ENCODE measurements around the gene NKD2.

GRCh38 chr5:1088031-1088430 is 79.4 kb downstream of the NKD2 start:
- TF ChIP-seq RCOR1 (IDR thresholded peaks at IDR 0.05; ENCODE audit: insufficient replicate concordance, low read length) (no peak), USF2 (IDR thresholded peaks at IDR 0.05; ENCODE audit: low read depth, low read length) (no peak), CTCF (conservative IDR thresholded peaks at IDR 0.05; ENCODE audit: low read depth, low read length) (no peak), POLR2A (IDR thresholded peaks at IDR 0.05; ENCODE audit: low read depth, low read length) (no peak), RAD21 (IDR thresholded peaks at IDR 0.05; ENCODE audit: low read length) (no peak), ELK1 (IDR thresholded peaks at IDR 0.05; ENCODE audit: borderline replicate concordance, low read depth, low read length) (no peak), MXI1 (IDR thresholded peaks at IDR 0.05; ENCODE audit: borderline replicate concordance, low read depth, low read length) (no peak), CHD1 (IDR thresholded peaks at IDR 0.05; ENCODE audit: low read depth, low read length) (no peak), RFX5 (IDR thresholded peaks at IDR 0.05; ENCODE audit: low read depth, low read length) (no peak), SMC3 (IDR thresholded peaks at IDR 0.05; ENCODE audit: low read depth, low read length) (no peak)

Data from IMR-90 (cell line).